Caco-2 (cell line): Measurements from ENCODE around the gene RNU7-1. TPM values are rescaled to one million over a fixed set of nuclear protein-coding genes. Genes with fewer than 3 reads are reported as not detected.

ENCODE experiments used
- BruUV-seq: library from RNA; stranded (reverse); fragments of 400-500 nt; replicated peaks from 2 replicates; lab custom pipeline; 2021; lab: Mats Ljungman, UMichigan
- CTCF ChIA-PET: fragments of 300-600 bp; sonication (Branson Sonifier 250); formaldehyde crosslinking; loops from one replicate; lab custom pipeline; 2022; ENCODE audit warnings: antibody characterized with exemption; lab: Charles Lee
- POLR2A ChIA-PET: fragments of 300-600 bp; sonication (Branson Sonifier 250); formaldehyde crosslinking; loops from one replicate; lab custom pipeline; 2022; ENCODE audit warnings: antibody characterized with exemption; lab: Charles Lee
- DNase-seq, 2 experiments: peaks; one replicate each; pipeline versions ENCODE4 v3.0.0 to v3.0.0-alpha.2; 2020 to 2022
- H3K27me3 ChIP-seq: replicated peaks from 2 replicates; pipeline ENCODE4 v1.6.0; 2011; ENCODE audit warnings: low read length; ENCODE audit not compliant: control insufficient read depth, insufficient read depth
- H3K36me3 ChIP-seq: 2 replicates; pipeline ENCODE4 v1.5.1; 2011; ENCODE audit warnings: low read length; ENCODE audit not compliant: control insufficient read depth, insufficient read depth
- H3K4me1 ChIP-seq: fragments of 250-450 bp; sonication (Bioruptor Pico); 2 replicates; pipeline ENCODE4 v1.5.1; 2020; ENCODE audit warnings: mild to moderate bottlenecking
- H3K4me3 ChIP-seq: 2 replicates; pipeline ENCODE4 v1.5.1; 2011; ENCODE audit warnings: low read depth, mild to moderate bottlenecking, control low read depth, low read length
- H3K9me3 ChIP-seq: fragments of 250-450 bp; sonication (Bioruptor Pico); 2 replicates; pipeline ENCODE4 v1.5.1; 2020; ENCODE audit warnings: mild to moderate bottlenecking, moderate library complexity
- H3K27ac Mint-ChIP-seq: one replicate; pipeline ENCODE4 v1.8.0; 2022; ENCODE audit warnings: mixed read lengths; ENCODE audit not compliant: unreplicated experiment
- H3K27me3 Mint-ChIP-seq: one replicate; pipeline ENCODE4 v1.8.0; 2022; ENCODE audit warnings: mixed read lengths; ENCODE audit not compliant: insufficient read depth, unreplicated experiment
- H3K36me3 Mint-ChIP-seq: one replicate; pipeline ENCODE4 v1.8.0; 2022; ENCODE audit warnings: mild to moderate bottlenecking, mixed read lengths; ENCODE audit not compliant: insufficient read depth, unreplicated experiment
- H3K4me1 Mint-ChIP-seq: one replicate; pipeline ENCODE4 v1.8.0; 2022; ENCODE audit warnings: low read depth, mixed read lengths; ENCODE audit not compliant: unreplicated experiment
- H3K4me3 Mint-ChIP-seq: one replicate; pipeline ENCODE4 v1.8.0; 2022; ENCODE audit warnings: mild to moderate bottlenecking, moderate library complexity, mixed read lengths; ENCODE audit not compliant: unreplicated experiment
- H3K9me3 Mint-ChIP-seq: one replicate; pipeline ENCODE4 v1.8.0; 2022; ENCODE audit warnings: mixed read lengths; ENCODE audit not compliant: unreplicated experiment
- intact Hi-C: fragments of 100-400 bp; cut with micrococcal nuclease; formaldehyde crosslinking; loops from one replicate; pipeline ENCODE4 v1.10.0; 2022; ENCODE audit not compliant: unreplicated experiment
- total RNA-seq: library from RNA; stranded (reverse); gene quantifications from 2 replicates; pipeline ENCODE4 v1.2.3, GENCODE V29; 2022
- TF ChIP-seq, protein P1 (sequence below), 2 experiments: fragments of 200-600 bp in 1 of 2; IDR thresholded peaks; 1 replicate in 1 of 2; 2 replicates in 1 of 2; pipeline versions ENCODE4 v1.5.1 to v1.8.0; 2011 to 2022; ENCODE audit warnings: antibody characterized with exemption in 1 of 2, control low read depth in 1 of 2, inconsistent platforms in 1 of 2, low read depth in 1 of 2, low read length in 1 of 2, mild to moderate bottlenecking in 1 of 2, moderate library complexity in 1 of 2; ENCODE audit not compliant: insufficient read depth in 1 of 2, severe bottlenecking in 1 of 2, unreplicated experiment in 1 of 2

Gene RNU7-1
- total RNA-seq, 1 experiment from 2014 or later, result not detected

- H3K4me3 Mint-ChIP-seq, result no peak overlapping the region
- H3K4me3 ChIP-seq, result no peak overlapping the region
- no peaks in the 10 kb centered on the region for H3K9me3 ChIP-seq
- H3K4me1 ChIP-seq, result no peaks in the 10 kb centered on the region
- H3K4me1 Mint-ChIP-seq, result peaks cover 7% of the 10 kb centered on the region
- no peaks in the 10 kb centered on the region for H3K36me3 ChIP-seq
- TF ChIP-seq, protein P1, sequence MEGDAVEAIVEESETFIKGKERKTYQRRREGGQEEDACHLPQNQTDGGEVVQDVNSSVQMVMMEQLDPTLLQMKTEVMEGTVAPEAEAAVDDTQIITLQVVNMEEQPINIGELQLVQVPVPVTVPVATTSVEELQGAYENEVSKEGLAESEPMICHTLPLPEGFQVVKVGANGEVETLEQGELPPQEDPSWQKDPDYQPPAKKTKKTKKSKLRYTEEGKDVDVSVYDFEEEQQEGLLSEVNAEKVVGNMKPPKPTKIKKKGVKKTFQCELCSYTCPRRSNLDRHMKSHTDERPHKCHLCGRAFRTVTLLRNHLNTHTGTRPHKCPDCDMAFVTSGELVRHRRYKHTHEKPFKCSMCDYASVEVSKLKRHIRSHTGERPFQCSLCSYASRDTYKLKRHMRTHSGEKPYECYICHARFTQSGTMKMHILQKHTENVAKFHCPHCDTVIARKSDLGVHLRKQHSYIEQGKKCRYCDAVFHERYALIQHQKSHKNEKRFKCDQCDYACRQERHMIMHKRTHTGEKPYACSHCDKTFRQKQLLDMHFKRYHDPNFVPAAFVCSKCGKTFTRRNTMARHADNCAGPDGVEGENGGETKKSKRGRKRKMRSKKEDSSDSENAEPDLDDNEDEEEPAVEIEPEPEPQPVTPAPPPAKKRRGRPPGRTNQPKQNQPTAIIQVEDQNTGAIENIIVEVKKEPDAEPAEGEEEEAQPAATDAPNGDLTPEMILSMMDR (IDR thresholded peaks at IDR 0.05; ENCODE audit: insufficient read depth in 1 of 2, low read depth in 1 of 2, low read length in 1 of 2, severe bottlenecking in 1 of 2, unreplicated experiment in 1 of 2), result no peak
- H3K9me3 Mint-ChIP-seq, result no peaks in the 10 kb centered on the region
- peaks cover 5% of the 10 kb centered on the region for H3K36me3 Mint-ChIP-seq
- BruUV-seq, result no TSS peak
- POLR2A ChIA-PET, result no interaction called here
- DNase-seq, result no peak
- no peak overlapping the region for H3K27ac Mint-ChIP-seq
- CTCF ChIA-PET, result interaction anchor here (1.0 to 1.1 kb wide), 2 partner anchors 11 to 121 kb away, joined by 3 to 11 read pairs; no protein-coding TSS in a partner anchor
- intact Hi-C loops, result no loop called here
- no peaks in the 10 kb centered on the region for H3K27me3 ChIP-seq
- no peaks in the 10 kb centered on the region for H3K27me3 Mint-ChIP-seq
Measured at GRCh38 chr12:6952863-6953441, 9.3 kb downstream of the RNU7-1 start.

DNA sequence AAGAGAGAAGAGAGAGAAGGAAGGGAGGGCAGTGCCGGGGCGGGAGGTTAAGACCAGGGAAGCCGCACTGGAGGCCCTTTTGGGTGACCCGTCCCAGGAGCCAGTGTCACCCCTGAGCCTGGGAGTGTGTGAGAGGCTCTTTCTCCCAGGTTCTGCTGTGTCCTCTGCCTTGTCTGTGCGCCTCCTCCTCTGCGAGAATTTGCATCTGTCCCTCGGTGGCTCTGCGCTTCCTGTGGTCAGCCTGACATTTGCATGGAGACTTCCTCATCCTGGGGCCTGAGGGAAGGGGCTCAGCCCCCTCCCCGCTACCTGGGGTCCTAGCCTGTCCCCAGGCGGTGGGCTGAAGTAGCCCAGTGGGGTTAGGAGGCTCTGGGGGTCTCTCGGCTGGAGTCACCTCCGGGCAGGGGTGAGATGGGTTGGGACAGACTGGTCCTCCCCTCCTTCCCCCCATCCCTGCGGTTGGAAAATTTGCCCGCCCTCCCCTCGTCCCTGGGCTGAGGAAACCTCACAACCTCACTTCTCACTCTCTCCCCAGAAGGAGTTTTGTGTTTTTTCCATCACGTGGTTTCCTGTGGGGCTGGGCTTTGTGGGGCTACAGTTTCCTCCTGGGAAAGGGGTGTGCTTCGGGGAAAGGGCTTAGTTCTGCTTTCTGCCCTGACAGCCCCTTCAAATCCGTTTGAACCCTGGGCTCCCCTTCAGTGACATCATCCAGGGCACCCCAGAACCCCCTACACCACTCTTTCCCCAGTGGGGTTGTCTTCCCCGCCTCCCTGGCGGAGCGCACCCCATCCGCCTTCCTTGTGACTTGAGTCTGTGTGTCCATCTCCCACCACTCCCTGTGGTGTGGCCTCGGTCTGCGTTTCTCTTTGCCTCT lies 10.1 kb downstream of the RNU7-1 start:
- Histone ChIP-seq H3K36me3 (no peaks in the 10 kb centered on the region), H3K9me3 (no peaks in the 10 kb centered on the region), H3K4me3 (no peak overlapping the region), H3K27me3 (no peaks in the 10 kb centered on the region), H3K4me1 (no peaks in the 10 kb centered on the region)
- Mint-ChIP-seq H3K4me1 (no peaks in the 10 kb centered on the region), H3K9me3 (no peaks in the 10 kb centered on the region), H3K36me3 (peaks cover 5% of the 10 kb centered on the region), H3K4me3 (no peak overlapping the region), H3K27ac (peak overlapping the region; percentile 36), H3K27me3 (no peaks in the 10 kb centered on the region)
- CTCF ChIA-PET, result no interaction called here
- intact Hi-C loops, result no loop called here
- DNase-seq, result no peak
- POLR2A ChIA-PET, result no interaction called here
- BruUV-seq, result no TSS peak
- TF ChIP-seq, protein P1 (IDR thresholded peaks at IDR 0.05; ENCODE audit: insufficient read depth in 1 of 2, low read depth in 1 of 2, low read length in 1 of 2, severe bottlenecking in 1 of 2, unreplicated experiment in 1 of 2), result no peak

GRCh38 chr12:6954316-6955107 lies 10.9 kb downstream of the RNU7-1 start:
- Mint-ChIP-seq H3K36me3 (no peaks in the 10 kb centered on the region), H3K27ac (peak overlapping the region; percentile 36), H3K27me3 (no peaks in the 10 kb centered on the region), H3K4me3 (no peak overlapping the region), H3K9me3 (no peaks in the 10 kb centered on the region), H3K4me1 (no peaks in the 10 kb centered on the region)
- no peak overlapping the region for H3K4me3 ChIP-seq
- no peaks in the 10 kb centered on the region for H3K27me3 ChIP-seq
- H3K9me3 ChIP-seq, result no peaks in the 10 kb centered on the region
- H3K36me3 ChIP-seq, result no peaks in the 10 kb centered on the region
- CTCF ChIA-PET, result no interaction called here
- BruUV-seq, result no TSS peak
- no peak for DNase-seq
- H3K4me1 ChIP-seq, result no peaks in the 10 kb centered on the region
- TF ChIP-seq, protein P1 (IDR thresholded peaks at IDR 0.05; ENCODE audit: insufficient read depth in 1 of 2, low read depth in 1 of 2, low read length in 1 of 2, severe bottlenecking in 1 of 2, unreplicated experiment in 1 of 2), result no peak
- POLR2A ChIA-PET, result no interaction called here
- intact Hi-C loops, result no loop called here
